ENCODE measurements around the gene NXT2. TPM values are rescaled to one million over a fixed set of nuclear protein-coding genes. Genes with fewer than 3 reads are reported as not detected.

Gene NXT2
- total RNA-seq, 1 experiment from 2014 or later: 10.7 TPM

DNA sequence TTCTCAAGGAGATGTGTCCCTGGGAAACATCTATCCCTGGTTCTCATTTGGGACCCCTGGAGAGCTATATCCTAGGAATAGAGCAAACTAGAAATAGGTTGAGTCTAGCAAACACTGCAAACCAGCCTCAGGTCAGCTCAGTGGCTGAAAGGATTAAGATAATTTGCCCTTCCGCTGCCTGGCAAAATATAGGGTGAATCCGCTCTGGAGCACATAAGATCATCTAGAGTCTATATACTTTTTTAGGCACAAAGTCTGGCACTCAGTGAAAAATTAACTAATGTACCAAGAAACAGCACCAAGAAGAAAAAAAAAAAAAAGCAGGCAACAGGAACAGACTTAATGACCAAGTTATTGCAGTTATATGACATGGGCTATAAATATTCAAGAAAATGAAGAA, 47.5 kb upstream of the NXT2 start:
- H3K9me3 ChIP-seq (ENCODE audit: low read length): no peaks in the 10 kb centered on the region
- H3K9me2 ChIP-seq (replicated peaks; ENCODE audit: low read length): no peaks in the 10 kb centered on the region
- H2AFZ ChIP-seq (ENCODE audit: low read length): no peak overlapping the region
- intact Hi-C loops (cut with micrococcal nuclease): loop anchor here (5.0 kb wide), 1 partner anchor 48 kb away; the partner anchor contains the start of gene NXT2
- H3K9ac ChIP-seq (ENCODE audit: low read length): no peak overlapping the region
- no TSS peak for BruUV-seq (replicated peaks)
- no peaks in the 10 kb centered on the region for H3K79me2 ChIP-seq (ENCODE audit: low read length)
- H3K36me3 ChIP-seq (ENCODE audit: low read depth, low read length): no peaks in the 10 kb centered on the region
- H3K4me3 ChIP-seq (ENCODE audit: low read length): no peak overlapping the region
- ChIA-PET POLR2A (ENCODE audit: unreplicated experiment) (interaction anchor here (0.6 kb wide), 1 partner anchor 1616 kb away, joined by 4 read pairs; no protein-coding TSS in a partner anchor), CTCF (no interaction called here)
- H3K4me1 ChIP-seq (ENCODE audit: insufficient read depth, low read length): no peaks in the 10 kb centered on the region
- TF ChIP-seq EZH2 (IDR thresholded peaks at IDR 0.05; ENCODE audit: low read length, unreplicated experiment): no peak
- no peak for TF ChIP-seq EZH2phosphoT487 (IDR thresholded peaks at IDR 0.05; ENCODE audit: borderline replicate concordance, low read length)
- TF ChIP-seq, protein P1, sequence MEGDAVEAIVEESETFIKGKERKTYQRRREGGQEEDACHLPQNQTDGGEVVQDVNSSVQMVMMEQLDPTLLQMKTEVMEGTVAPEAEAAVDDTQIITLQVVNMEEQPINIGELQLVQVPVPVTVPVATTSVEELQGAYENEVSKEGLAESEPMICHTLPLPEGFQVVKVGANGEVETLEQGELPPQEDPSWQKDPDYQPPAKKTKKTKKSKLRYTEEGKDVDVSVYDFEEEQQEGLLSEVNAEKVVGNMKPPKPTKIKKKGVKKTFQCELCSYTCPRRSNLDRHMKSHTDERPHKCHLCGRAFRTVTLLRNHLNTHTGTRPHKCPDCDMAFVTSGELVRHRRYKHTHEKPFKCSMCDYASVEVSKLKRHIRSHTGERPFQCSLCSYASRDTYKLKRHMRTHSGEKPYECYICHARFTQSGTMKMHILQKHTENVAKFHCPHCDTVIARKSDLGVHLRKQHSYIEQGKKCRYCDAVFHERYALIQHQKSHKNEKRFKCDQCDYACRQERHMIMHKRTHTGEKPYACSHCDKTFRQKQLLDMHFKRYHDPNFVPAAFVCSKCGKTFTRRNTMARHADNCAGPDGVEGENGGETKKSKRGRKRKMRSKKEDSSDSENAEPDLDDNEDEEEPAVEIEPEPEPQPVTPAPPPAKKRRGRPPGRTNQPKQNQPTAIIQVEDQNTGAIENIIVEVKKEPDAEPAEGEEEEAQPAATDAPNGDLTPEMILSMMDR (conservative IDR thresholded peaks at IDR 0.05; ENCODE audit: low read depth, low read length): no peak
- no peak for ATAC-seq
- no peaks in the 10 kb centered on the region for H4K20me1 ChIP-seq (ENCODE audit: low read length)
- no peak for DNase-seq
- H3K27me3 ChIP-seq (ENCODE audit: low read length): no peaks in the 10 kb centered on the region
- no peak overlapping the region for H3K4me2 ChIP-seq (ENCODE audit: low read length)
- no peak overlapping the region for H3K27ac ChIP-seq (ENCODE audit: low read length)
- no peaks in the 10 kb centered on the region for H3F3A ChIP-seq (ENCODE audit: low read length, unreplicated experiment)

GRCh38 chrX:109498434-109498833, 38.2 kb upstream of the NXT2 start:
- DNase-seq (no peak), ATAC-seq (no peak)
- H3K27ac ChIP-seq (ENCODE audit: low read length): no peak overlapping the region
- H3K4me3 ChIP-seq (ENCODE audit: low read length): no peak overlapping the region
- no peaks in the 10 kb centered on the region for H3K9me2 ChIP-seq (replicated peaks; ENCODE audit: low read length)
- no peaks in the 10 kb centered on the region for H3K4me1 ChIP-seq (ENCODE audit: insufficient read depth, low read length)
- no peaks in the 10 kb centered on the region for H3F3A ChIP-seq (ENCODE audit: low read length, unreplicated experiment)
- POLR2A ChIA-PET (ENCODE audit: unreplicated experiment): no interaction called here
- no peak overlapping the region for H3K9ac ChIP-seq (ENCODE audit: low read length)
- CTCF ChIA-PET: no interaction called here
- no peak for TF ChIP-seq EZH2 (IDR thresholded peaks at IDR 0.05; ENCODE audit: low read length, unreplicated experiment)
- TF ChIP-seq, protein P1 (conservative IDR thresholded peaks at IDR 0.05; ENCODE audit: low read depth, low read length): no peak
- no peak for TF ChIP-seq EZH2phosphoT487 (IDR thresholded peaks at IDR 0.05; ENCODE audit: borderline replicate concordance, low read length)
- no peaks in the 10 kb centered on the region for H4K20me1 ChIP-seq (ENCODE audit: low read length)
- no TSS peak for BruUV-seq (replicated peaks)
- H2AFZ ChIP-seq (ENCODE audit: low read length): no peak overlapping the region
- H3K9me3 ChIP-seq (ENCODE audit: low read length): no peaks in the 10 kb centered on the region
- H3K36me3 ChIP-seq (ENCODE audit: low read depth, low read length): no peaks in the 10 kb centered on the region
- intact Hi-C loops (cut with micrococcal nuclease): no loop called here
- H3K4me2 ChIP-seq (ENCODE audit: low read length): no peak overlapping the region
- no peaks in the 10 kb centered on the region for H3K27me3 ChIP-seq (ENCODE audit: low read length)
- no peaks in the 10 kb centered on the region for H3K79me2 ChIP-seq (ENCODE audit: low read length)

GRCh38 chrX:109501176-109501575, 35.5 kb upstream of the NXT2 start:
- Histone ChIP-seq H3K79me2 (ENCODE audit: low read length) (no peaks in the 10 kb centered on the region), H3F3A (ENCODE audit: low read length, unreplicated experiment) (no peaks in the 10 kb centered on the region), H2AFZ (ENCODE audit: low read length) (no peak overlapping the region), H3K9me3 (ENCODE audit: low read length) (no peaks in the 10 kb centered on the region), H3K4me3 (ENCODE audit: low read length) (no peak overlapping the region), H3K36me3 (ENCODE audit: low read depth, low read length) (no peaks in the 10 kb centered on the region), H3K9ac (ENCODE audit: low read length) (no peak overlapping the region), H3K9me2 (replicated peaks; ENCODE audit: low read length) (no peaks in the 10 kb centered on the region), H3K27me3 (ENCODE audit: low read length) (no peaks in the 10 kb centered on the region), H4K20me1 (ENCODE audit: low read length) (no peaks in the 10 kb centered on the region), H3K4me1 (ENCODE audit: insufficient read depth, low read length) (no peaks in the 10 kb centered on the region), H3K4me2 (ENCODE audit: low read length) (no peak overlapping the region), H3K27ac (ENCODE audit: low read length) (no peak overlapping the region)
- no peak for ATAC-seq
- TF ChIP-seq EZH2 (IDR thresholded peaks at IDR 0.05; ENCODE audit: low read length, unreplicated experiment): no peak
- TF ChIP-seq, protein P1 (conservative IDR thresholded peaks at IDR 0.05; ENCODE audit: low read depth, low read length): no peak
- TF ChIP-seq EZH2phosphoT487 (IDR thresholded peaks at IDR 0.05; ENCODE audit: borderline replicate concordance, low read length): no peak
- no TSS peak for BruUV-seq (replicated peaks)
- intact Hi-C loops (cut with micrococcal nuclease): no loop called here
- no peak for DNase-seq
- ChIA-PET CTCF (no interaction called here), POLR2A (ENCODE audit: unreplicated experiment) (no interaction called here)

All from PC-3 (cell line).